ENCODE results near the gene IGF2BP2.

Gene IGF2BP2

DNA sequence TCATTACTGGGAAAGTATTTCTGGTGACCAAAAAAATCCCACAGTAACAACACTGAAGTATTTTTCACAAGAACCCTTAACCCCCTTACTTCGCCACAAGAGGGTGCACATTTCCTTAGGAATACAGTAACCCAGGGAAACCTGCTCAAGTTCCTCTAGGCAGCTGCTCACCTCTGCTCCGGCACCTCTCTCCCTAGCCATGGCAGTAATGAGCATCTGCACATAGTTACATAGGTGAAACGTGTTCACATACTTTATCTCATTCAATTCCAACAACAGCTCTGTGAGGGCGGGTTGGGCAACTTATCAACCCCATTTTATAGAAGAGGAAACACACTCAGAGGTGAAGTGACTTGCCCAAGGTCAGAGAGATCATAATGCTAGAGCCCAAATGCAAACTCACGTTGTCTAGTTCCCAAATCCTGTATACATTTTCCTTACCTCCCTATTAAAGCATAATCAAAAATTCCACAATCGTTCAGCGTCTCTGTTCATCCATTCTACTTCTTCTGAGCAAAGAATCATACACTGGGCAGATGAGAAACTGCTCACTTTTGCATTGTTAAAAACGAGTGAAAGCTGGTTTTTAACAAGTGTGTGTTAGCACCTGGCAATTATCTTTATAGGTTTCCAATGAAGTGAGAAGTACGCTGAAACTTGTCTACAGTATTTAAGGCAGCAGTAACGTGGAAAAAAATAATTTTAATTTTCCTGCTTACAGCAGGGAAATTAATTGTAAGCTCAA, 90.7 kb downstream of the IGF2BP2 start:
- no peak for DNase-seq (ENCODE audit: low read depth)

DNA sequence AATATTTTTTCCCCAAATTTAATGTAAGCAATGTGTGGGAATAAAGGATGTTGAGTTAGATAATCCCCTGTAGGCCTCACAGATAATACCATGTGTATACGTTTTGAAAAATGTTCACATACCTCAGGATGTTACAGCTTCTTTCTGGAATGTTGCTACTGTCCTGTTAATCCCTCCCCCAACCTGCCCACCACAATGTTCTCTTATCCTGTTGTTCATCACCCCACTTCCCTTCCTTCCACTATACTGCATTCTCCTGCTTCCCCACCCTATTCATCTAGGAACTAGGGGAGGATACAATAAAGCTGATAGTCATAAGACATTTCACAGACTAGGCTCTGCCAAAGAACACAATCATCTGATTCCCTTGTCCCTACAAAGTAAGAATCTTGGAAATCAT, 92.1 kb downstream of the IGF2BP2 start:
- no peak for DNase-seq (ENCODE audit: low read depth)

DNA sequence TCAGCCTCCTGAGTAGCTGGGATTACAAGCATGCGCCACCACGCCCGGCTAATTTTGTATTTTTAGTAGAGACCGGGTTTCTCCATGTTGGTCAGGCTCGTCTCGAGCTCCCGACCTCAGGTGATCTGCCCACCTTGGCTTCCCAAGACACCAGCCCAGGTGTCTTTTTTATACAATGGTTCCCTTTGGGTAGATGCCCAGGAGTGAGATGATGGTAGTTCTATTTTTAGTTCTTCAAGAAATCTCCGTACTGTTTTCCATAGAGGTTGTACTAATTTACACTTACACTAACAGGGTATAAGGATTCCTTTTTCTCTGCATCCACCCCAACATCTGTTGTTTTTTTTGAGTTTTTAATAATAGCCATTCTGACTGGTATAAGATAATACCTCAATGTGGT, 94.3 kb downstream of the IGF2BP2 start:
- no peak for DNase-seq (ENCODE audit: low read depth)

DNA sequence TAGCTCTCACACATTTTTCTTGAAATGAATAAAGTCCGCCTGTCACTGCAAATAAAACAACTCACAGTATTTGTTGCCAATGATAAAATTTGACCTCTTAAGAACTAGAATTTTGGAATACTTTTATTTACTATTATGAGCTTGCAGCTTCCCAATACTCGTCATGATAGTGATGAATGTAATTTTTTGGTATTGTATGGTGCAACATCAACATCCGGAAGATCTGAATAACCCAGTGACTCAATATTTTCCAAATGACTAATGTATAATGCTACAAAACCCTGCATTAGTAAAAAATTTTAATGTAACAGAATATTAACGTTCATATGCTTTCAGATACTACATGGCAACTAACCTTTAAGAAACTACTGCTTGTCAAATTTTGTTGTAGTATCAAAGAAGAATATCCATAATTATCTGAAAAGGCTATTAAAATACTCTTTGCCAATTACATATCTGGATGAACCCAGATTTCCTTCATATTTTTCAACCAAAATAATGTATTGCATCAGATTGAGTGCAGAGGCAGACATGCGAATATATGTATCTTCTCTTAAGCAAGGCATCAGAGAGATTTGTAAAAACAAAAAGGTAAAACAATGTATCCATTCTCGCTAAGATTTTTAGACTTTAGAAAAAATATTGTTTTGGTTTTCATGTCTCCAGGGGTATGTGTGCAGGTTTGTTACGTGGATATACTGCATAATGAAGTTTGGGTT, 95.3 kb downstream of the IGF2BP2 start:
- DNase-seq (ENCODE audit: low read depth): no peak

DNA sequence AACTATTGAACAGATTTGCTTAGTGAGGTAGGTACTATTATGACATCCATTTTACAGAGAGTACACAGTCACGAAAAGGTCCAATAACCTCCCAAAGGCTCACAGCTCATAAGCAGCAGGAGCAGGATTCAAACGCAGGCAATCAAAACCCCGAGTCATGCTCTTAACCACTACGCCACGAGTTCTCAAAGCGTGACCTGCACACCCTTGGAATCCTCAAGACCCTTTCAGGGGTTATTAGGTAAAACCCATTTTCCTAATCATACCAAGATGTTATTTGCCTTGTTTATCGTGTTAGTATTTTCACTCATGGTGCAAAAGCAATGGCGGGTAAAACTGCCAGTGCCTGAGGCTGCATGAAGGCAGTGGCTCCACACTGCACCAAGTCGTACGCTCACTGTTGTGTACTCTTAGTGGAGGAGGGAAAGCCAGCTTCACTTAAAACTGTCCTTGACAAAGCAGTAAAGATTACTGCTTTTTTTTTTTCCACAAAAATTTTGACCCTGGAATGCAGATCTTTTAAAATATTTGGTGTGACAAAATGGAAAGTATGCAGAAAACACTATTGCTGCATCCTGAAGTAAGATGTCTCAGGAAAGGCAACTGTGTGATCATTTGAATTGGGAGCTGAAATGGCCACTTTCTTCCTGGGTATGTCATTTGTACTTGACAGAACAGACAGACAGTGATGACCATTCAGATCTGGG, 96.1 kb downstream of the IGF2BP2 start:
- no peak for DNase-seq (ENCODE audit: low read depth)

DNA sequence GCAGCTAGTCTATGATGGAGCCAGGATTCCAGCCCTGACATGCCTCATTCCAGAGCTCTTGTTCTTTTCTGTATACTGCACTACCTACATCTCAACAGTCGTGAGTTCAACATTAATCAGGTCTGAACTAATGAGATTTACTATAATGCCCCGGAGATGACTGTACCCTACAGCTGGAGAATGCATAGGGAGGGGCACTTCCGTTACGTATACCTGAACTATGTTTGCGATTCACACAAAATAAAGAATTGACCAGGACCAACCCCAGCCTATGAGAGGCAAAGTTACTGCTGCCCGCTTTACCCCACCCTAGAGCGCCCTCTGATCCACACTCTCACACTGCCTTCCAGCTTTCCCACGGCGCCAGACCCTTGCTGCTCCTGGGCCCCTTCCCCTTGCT, 97.0 kb downstream of the IGF2BP2 start:
- DNase-seq (ENCODE audit: low read depth): no peak

DNA sequence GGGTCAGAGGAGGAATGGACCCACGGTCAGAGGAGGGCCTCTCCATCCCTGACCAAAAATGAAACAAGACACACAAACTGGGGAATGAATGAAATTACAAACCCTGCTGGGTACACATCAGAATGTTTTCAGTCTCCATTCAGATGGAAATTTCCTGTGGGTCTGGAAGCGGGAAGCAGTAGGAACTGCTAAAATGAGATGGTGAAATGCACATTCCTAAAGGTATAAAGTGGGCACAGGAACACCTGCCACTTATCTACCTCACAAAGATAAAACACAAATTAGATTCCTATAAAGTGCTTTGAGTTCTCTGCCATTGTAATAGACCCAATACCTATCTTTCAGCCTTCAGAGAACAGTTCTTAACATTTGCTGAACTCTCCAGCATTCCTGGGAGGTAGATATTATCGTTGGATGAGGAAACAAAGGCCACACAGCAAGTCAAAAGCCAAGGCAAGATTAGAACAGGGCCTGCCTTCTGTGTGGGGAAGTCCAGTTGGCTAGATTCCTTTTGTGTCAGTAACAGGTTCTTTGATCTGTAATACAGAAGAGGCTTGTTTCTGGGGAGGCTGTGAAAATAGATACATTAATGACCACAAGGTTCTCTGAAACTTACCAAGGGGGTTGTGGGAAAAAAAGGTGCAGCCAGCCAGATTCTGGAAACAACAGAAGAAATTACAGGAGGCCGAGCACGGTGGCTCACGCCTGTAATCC, 98.4 kb downstream of the IGF2BP2 start:
- no peak for DNase-seq (ENCODE audit: low read depth)

DNA sequence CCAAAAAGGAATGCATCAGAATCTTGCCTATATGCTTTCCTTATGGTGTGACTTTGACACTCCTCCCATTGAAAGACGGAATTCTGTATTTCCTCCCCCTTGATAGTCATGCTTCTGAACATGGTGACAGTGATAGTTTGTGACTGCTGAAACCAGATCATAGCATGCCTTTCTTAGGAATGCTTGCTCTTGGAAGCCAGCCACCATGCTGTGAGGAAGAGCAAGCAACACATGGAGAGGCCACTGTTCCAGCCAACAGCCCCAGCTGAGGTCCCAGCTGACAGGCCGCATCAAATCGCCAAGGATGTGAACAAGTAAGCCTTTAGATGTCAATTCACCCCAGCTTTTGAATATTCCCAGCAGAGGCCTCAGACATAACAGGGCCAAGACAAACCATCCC, 100.1 kb downstream of the IGF2BP2 start:
- no peak for DNase-seq (ENCODE audit: low read depth)

DNA sequence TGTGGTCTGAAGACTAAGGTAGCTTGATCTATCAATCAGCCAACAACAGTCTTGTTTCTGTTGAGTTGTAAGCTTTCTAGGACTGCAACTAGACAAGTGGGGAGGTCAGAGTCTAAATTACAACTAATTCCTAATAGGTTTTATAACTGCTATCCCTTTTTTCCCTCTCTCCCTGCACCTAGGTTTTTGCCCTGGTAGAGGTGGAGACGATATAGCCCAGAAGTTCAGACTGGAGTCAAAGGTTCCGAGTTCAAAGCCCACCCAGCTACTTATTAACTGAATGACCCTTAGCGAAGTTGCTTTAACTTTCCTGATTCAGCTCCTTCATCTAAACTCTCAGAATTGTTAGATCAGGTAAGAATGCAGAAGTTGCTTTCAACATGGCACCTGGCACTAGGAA, 100.6 kb downstream of the IGF2BP2 start:
- DNase-seq (ENCODE audit: low read depth): no peak

DNA sequence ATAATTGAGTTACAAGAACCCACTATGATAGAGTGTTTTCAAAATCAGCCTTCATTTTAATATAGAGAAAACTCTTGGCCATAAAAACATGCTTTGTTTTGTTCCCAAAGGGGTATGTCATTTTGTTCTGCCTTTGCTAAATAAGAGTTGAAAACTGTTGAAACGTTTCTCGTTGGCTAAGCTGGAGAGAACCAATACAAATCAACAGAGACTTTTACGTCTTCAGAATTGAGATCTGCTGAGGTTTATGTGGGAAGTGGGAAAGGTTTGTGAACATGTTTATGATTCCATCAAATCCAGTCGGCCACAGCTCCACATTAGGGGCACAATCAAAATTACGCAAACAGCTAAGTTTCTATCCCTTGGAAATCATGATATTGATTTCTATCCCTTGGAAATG, 102.0 kb downstream of the IGF2BP2 start:
- no peak for DNase-seq (ENCODE audit: low read depth)

DNA sequence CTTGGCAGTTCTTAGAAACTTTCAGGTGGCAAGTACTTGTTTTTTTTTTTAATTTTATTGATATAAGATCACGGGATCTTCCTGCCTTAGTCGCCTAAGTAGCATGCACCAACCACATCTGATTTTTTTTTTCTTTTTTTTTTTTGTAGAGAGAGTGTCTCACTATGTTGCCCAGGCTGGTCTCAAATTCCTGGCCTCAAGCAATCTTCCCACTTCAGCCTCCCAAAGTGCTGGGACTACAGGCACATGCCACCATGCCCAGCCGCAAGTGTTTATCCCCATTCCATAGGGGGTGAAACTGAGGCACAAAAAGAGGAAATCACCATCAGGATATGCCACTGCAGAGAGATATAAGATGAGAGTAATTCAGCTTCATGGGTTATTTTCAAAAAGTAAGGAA, 102.9 kb downstream of the IGF2BP2 start:
- no peak for DNase-seq (ENCODE audit: low read depth)

DNA sequence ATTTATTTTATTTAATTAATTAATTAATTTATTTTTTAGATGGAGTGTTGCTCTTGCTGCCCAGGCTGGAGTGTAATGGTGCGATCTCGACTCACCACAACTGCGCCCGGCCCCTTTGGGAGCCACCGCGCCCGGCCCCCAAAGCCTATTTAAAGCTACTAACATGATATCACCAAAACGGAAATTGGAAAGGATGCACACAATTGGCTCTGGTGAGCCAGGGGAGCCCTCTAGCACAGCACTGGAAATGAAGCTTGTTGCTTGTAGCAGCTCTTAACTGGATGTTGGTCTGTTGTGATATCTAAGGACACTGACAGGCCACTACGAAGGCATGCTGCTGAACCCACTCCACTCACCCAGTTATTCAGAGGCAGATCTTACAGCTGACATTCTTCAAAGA, 104.5 kb downstream of the IGF2BP2 start:
- DNase-seq (ENCODE audit: low read depth): no peak

DNA sequence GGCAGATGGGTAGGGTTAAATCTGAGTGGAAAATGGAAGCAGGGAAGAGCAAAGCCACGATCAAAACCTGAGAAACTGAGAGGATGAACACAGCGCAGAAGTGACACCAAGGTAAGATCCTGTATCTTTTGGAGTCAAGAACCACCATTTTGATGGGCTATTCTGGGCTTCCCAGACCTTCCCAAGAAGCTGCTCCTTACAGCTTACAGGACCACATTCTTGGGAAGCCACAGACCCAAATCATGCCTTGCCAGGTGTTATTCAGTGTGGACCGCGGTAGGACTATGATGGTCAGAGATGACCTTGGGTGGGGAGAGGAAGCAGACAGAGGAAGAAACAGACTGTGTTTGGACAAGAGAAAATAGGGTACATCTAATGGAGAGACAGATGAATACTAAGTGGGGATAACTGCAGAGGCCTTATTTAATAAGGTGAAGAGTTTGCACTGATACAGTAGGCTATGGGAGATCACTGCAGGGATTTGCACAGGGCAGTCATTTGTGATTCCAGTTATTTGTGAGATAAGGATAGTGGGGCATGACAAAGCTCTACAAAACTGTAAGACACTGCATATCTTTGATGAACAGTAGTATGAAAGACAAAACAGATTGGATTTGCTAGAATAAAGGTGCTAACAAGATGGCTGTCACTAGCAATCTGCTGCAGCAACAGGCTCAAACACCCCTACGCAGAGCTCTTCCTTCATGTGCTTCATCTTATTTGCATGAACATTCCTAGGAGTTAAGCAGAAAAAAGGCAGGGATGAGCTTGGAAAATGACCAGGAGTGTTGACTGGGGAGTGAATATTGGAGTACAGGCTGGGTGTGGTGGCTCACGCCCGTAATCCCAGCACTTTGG, 105.9 kb downstream of the IGF2BP2 start:
- DNase-seq (ENCODE audit: low read depth): no peak

DNA sequence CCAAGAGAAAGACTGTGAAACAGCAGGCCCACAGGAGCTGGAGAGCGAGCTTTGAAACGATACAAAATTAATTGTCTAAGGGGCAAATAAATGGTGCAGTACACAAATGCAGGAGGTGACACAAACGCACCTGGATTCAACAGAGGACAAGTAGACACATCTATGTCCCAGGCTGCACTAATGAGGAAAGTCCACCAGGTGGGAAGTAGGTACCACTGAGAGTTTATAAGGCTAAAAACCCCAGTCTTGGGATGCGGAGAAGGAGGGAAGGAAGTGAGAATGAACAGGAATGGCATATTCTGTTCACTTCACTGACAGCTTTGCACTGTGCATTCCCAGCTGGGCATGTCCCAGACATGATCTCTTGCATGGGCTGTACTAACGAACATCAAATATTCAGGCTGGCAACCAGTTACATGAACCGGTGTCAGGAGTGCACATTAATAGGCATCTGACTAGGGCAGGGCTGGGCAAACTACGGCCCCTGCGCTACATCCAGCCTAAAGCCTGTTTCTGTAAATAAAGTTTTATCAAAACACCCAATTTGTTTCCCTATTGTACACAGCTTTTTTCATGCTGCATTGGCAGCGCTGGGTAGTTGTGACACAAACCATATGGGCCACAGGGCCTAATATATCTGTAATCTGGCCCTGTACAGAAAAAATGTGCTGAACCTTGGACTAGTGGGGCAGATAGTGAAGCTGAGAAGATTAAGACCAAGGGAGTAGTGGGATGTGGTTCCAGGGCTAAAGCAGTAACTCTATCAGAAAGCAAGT, 107.0 kb downstream of the IGF2BP2 start:
- DNase-seq (ENCODE audit: low read depth): no peak

DNA sequence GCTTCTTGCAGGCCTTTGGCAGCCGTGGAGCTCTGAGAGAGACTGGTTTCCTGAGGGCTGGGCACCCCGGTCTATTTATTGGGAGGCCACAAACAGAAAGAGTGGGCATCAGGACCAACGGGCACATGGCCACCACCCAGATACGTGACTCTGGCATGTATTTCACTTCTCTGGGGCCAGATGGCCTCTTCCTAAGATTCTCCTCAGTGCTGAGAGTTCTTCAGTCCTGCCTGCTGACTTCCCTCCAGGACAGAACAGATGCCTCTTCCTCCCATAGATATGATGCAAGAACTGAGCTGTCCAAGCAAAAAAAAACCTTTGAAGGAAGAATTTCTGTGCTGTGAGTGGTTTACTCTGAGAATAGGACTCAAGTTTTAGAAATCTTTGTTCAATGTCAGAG, 107.7 kb downstream of the IGF2BP2 start:
- no peak for DNase-seq (ENCODE audit: low read depth)

DNA sequence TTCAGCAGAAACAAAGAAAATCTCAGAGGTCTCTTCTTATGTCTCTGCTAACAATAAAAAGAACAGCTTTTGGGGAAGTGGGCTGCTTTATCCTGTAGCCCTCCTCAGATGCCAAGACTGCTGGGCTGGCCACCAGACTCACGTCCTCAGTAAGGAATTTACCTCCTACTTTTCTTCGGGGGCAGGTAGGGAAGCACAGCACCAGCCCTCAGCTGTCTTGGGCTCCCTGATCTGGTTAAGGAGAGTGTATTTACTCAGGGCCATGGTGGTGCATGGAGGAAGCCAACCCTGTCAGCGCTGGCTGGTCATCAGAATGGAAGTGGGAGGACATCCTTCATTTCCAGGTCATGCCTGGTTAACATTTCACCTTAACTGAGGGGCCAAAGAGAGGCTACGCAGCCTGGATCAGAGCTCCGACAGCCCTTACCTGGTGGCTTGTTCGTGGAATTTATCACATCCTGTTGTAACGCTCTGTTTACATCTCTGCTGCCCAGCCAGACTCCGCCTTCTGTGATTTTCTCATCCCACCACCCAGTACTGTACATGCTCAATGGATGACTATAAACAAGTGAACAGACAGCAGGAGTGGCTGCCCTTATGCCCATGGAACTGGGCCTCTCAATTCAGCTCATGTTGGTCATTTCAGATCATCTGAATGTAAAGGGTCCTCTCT, 108.3 kb downstream of the IGF2BP2 start:
- DNase-seq (ENCODE audit: low read depth): no peak

DNA sequence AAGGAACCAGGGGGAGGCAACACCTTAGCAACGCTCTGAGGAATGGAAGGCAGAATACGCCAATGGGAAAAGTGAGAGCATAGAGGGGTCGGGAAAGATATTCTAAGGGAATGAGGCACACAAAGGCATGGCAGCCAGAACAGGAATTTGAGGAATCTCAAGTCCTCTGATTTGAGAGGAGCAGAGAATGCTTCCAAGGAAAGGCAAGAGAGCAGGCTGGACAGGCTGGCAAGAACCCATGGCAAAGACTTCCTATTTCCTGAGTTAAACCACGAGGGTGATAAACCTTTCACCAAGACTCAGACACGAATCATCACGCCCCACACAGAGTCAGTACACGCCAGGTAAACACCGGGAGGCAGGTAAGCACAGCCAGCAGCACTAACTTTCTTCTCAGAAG, 109.8 kb downstream of the IGF2BP2 start:
- no peak for DNase-seq (ENCODE audit: low read depth)

DNA sequence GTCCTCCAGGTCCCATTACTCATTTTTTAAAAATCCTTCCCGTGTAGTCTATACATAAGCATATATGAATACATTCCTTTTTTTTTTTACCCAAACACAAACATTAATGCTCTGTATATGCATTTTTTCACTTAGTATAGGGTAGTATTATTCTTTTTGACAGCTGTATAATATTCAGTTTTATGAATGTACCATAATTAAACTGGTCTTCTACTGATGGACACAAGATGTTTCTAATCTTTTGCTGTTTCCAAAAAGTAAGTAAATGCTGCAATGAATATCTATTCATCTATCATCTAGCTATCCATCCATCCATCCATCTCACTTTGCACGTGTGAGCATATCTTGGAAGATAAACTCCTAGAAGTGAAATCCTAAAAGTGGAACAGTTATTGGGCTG, 110.8 kb downstream of the IGF2BP2 start:
- no peak for DNase-seq (ENCODE audit: low read depth)

DNA sequence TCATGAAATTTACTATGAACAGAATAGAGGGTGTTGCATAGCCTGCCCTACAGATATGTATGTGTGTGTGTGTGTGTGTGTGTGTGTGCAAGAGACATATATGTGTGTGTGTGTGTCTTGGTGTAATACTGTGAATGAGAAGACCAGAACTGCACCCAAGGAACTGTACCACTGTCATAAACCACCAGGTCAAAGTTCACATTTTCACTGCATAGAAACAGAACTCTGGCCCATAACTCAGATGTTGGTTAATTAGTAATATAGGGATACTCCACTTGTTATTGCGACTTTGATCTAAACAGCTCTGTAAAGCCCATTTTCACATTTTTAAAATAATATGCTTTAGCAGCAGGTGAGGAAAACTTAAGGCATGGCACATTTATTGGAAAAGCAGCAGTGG, 111.8 kb downstream of the IGF2BP2 start:
- DNase-seq (ENCODE audit: low read depth): no peak

DNA sequence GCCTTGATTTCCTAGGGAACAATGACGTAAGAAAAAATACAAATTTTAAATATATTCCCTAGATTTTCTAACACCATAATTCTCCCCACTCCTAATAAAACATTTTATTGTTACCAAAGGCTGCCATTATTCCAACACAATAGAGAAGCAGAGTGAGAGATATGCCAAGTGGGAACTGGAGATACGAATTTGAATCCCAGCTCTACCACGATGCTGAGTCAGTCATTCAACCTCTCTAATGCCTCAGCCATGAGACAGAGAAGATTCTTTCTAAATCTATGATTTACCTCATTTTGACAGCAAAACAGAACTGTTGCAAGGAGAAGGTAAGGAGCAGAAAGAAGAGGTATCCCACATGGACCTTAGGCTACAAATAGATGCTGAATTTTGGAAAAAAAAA, 112.5 kb downstream of the IGF2BP2 start:
- DNase-seq (ENCODE audit: low read depth): no peak

Data from stimulated activated CD8-positive, alpha-beta memory T cell treated with anti-CD3 and anti-CD28 coated beads, Interleukin-15, amount 100 ng/mL, for 1 hour (primary cell).